ENCODE results near the gene MLLT3. TPM values are rescaled to one million over a fixed set of nuclear protein-coding genes. Genes with fewer than 3 reads are reported as not detected.
A peak's percentile ranks its signal among the peaks of the same experiment; 100 is the strongest.

Gene MLLT3
- total RNA-seq, 1 experiment from 2014 or later = 24.4 TPM

DNA sequence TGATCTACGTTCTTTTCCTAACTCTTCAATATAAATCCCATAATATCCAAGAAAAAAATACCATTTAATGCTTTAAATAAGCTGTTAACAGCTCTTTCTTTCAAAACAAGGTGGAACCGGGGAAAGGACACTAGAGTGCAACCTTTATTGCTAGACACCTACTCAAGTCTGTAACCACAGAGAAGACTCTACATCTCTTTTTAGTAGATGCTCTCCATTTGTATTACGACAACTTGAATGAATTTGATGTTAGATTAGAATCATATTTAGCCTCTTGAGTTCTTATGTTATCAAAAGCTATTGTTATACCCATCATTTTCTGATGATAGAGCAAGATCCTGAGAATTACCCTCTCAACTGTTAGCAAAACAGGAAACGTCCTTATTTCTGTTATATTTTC, 246.3 kb downstream of the MLLT3 start:
- no peaks in the 10 kb centered on the region for H3K9me3 ChIP-seq
- CTCF ChIA-PET = no interaction called here
- peaks cover 22% of the 10 kb centered on the region for H3K4me1 ChIP-seq
- Mint-ChIP-seq H3K4me1 (ENCODE audit: low read depth, unreplicated experiment) (peaks cover 12% of the 10 kb centered on the region), H3K4me3 (ENCODE audit: unreplicated experiment) (no peak overlapping the region), H3K36me3 (ENCODE audit: insufficient read depth, unreplicated experiment) (no peaks in the 10 kb centered on the region), H3K27ac (ENCODE audit: unreplicated experiment) (no peak overlapping the region), H3K9me3 (ENCODE audit: unreplicated experiment) (no peaks in the 10 kb centered on the region), H3K27me3 (ENCODE audit: insufficient read depth, unreplicated experiment) (no peaks in the 10 kb centered on the region)
- H3K27me3 ChIP-seq (replicated peaks; ENCODE audit: control insufficient read depth, insufficient read depth, low read length) = no peaks in the 10 kb centered on the region
- BruUV-seq (replicated peaks) = no TSS peak
- no peak for DNase-seq
- no peak overlapping the region for H3K4me3 ChIP-seq (ENCODE audit: low read depth, low read length)
- H3K36me3 ChIP-seq (ENCODE audit: control insufficient read depth, insufficient read depth, low read length) = no peaks in the 10 kb centered on the region
- TF ChIP-seq, protein P1, sequence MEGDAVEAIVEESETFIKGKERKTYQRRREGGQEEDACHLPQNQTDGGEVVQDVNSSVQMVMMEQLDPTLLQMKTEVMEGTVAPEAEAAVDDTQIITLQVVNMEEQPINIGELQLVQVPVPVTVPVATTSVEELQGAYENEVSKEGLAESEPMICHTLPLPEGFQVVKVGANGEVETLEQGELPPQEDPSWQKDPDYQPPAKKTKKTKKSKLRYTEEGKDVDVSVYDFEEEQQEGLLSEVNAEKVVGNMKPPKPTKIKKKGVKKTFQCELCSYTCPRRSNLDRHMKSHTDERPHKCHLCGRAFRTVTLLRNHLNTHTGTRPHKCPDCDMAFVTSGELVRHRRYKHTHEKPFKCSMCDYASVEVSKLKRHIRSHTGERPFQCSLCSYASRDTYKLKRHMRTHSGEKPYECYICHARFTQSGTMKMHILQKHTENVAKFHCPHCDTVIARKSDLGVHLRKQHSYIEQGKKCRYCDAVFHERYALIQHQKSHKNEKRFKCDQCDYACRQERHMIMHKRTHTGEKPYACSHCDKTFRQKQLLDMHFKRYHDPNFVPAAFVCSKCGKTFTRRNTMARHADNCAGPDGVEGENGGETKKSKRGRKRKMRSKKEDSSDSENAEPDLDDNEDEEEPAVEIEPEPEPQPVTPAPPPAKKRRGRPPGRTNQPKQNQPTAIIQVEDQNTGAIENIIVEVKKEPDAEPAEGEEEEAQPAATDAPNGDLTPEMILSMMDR (IDR thresholded peaks at IDR 0.05; ENCODE audit: insufficient read depth in 1 of 2, low read depth in 1 of 2, low read length in 1 of 2, severe bottlenecking in 1 of 2, unreplicated experiment in 1 of 2) = no peak
- POLR2A ChIA-PET = no interaction called here
- intact Hi-C loops (cut with micrococcal nuclease; ENCODE audit: unreplicated experiment) = no loop called here

DNA sequence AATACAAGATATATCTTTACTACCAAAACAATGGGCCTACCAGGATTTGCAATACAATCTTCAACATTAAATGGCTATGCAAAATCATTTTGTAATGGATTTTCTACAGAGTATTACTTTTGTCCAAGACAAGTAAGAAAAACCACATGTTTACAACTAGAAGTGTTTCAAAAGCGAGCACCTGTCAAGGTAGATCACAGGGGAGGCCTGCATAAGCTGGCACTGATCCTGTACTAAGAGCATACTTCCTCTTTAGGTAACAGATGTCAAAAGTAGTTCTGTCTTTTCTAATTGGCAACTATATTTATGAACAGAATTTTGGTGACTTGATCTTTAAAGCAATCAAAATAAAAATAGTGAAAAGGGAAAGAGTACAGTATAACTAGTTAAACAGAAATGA, 249.0 kb downstream of the MLLT3 start:
- H3K4me1 ChIP-seq = no peaks in the 10 kb centered on the region
- Mint-ChIP-seq H3K27me3 (ENCODE audit: insufficient read depth, unreplicated experiment) (no peaks in the 10 kb centered on the region), H3K9me3 (ENCODE audit: unreplicated experiment) (no peaks in the 10 kb centered on the region), H3K4me3 (ENCODE audit: unreplicated experiment) (no peak overlapping the region), H3K4me1 (ENCODE audit: low read depth, unreplicated experiment) (no peaks in the 10 kb centered on the region), H3K36me3 (ENCODE audit: insufficient read depth, unreplicated experiment) (no peaks in the 10 kb centered on the region), H3K27ac (ENCODE audit: unreplicated experiment) (no peak overlapping the region)
- no peaks in the 10 kb centered on the region for H3K9me3 ChIP-seq
- TF ChIP-seq, protein P1 (IDR thresholded peaks at IDR 0.05; ENCODE audit: insufficient read depth in 1 of 2, low read depth in 1 of 2, low read length in 1 of 2, severe bottlenecking in 1 of 2, unreplicated experiment in 1 of 2) = no peak
- intact Hi-C loops (cut with micrococcal nuclease; ENCODE audit: unreplicated experiment) = no loop called here
- ChIA-PET POLR2A (no interaction called here), CTCF (no interaction called here)
- no peak for DNase-seq
- no peaks in the 10 kb centered on the region for H3K36me3 ChIP-seq (ENCODE audit: control insufficient read depth, insufficient read depth, low read length)
- no peak overlapping the region for H3K4me3 ChIP-seq (ENCODE audit: low read depth, low read length)
- H3K27me3 ChIP-seq (replicated peaks; ENCODE audit: control insufficient read depth, insufficient read depth, low read length) = no peaks in the 10 kb centered on the region
- no TSS peak for BruUV-seq (replicated peaks)

DNA sequence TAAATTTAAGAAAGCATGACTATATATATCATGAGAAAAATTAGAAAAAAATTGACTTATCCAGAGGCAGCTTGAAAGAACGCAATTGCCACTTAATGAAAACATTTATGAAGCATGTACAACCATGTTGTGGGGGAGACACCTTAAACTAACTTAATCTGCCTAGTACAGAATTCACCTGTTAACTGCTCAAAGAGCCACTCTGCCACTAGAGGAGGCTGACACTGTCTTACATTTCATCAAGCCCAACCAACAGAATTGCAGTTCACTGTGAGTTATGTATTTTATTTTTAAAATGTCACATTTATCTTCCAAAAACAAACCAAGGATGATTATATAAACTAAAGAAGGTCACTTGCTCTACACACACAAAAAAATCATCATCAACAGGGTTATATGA, 252.9 kb downstream of the MLLT3 start:
- no peak overlapping the region for H3K4me3 ChIP-seq (ENCODE audit: low read depth, low read length)
- CTCF ChIA-PET = no interaction called here
- H3K9me3 Mint-ChIP-seq (ENCODE audit: unreplicated experiment) = no peaks in the 10 kb centered on the region
- no peaks in the 10 kb centered on the region for H3K27me3 ChIP-seq (replicated peaks; ENCODE audit: control insufficient read depth, insufficient read depth, low read length)
- no peaks in the 10 kb centered on the region for H3K9me3 ChIP-seq
- intact Hi-C loops (cut with micrococcal nuclease; ENCODE audit: unreplicated experiment) = no loop called here
- no peak for DNase-seq
- POLR2A ChIA-PET = no interaction called here
- H3K27me3 Mint-ChIP-seq (ENCODE audit: insufficient read depth, unreplicated experiment) = no peaks in the 10 kb centered on the region
- no peaks in the 10 kb centered on the region for H3K4me1 Mint-ChIP-seq (ENCODE audit: low read depth, unreplicated experiment)
- no peak overlapping the region for H3K4me3 Mint-ChIP-seq (ENCODE audit: unreplicated experiment)
- no peak overlapping the region for H3K27ac Mint-ChIP-seq (ENCODE audit: unreplicated experiment)
- H3K36me3 ChIP-seq (ENCODE audit: control insufficient read depth, insufficient read depth, low read length) = no peaks in the 10 kb centered on the region; the same call in 1 of the 2 replicates
- no peaks in the 10 kb centered on the region for H3K4me1 ChIP-seq
- BruUV-seq (replicated peaks) = no TSS peak
- no peaks in the 10 kb centered on the region for H3K36me3 Mint-ChIP-seq (ENCODE audit: insufficient read depth, unreplicated experiment)
- TF ChIP-seq, protein P1 (IDR thresholded peaks at IDR 0.05; ENCODE audit: insufficient read depth in 1 of 2, low read depth in 1 of 2, low read length in 1 of 2, severe bottlenecking in 1 of 2, unreplicated experiment in 1 of 2) = peak in 1 of 2 experiments; percentile 10

All from Caco-2 (cell line).